T-helper 22 cell (primary cell): ENCODE measurements around the gene PLEKHG4B.

ENCODE experiments used
- DNase-seq: peaks from one replicate; pipeline ENCODE4 v3.0.0-alpha.2; 2020; ENCODE audit warnings: low read depth

The PLEKHG4B gene

GRCh38 chr5:76358-77169 is 15.4 kb upstream of the PLEKHG4B start:
- no peak for DNase-seq

GRCh38 chr5:77170-77501 is 14.8 kb upstream of the PLEKHG4B start:
- DNase-seq: no peak

DNA sequence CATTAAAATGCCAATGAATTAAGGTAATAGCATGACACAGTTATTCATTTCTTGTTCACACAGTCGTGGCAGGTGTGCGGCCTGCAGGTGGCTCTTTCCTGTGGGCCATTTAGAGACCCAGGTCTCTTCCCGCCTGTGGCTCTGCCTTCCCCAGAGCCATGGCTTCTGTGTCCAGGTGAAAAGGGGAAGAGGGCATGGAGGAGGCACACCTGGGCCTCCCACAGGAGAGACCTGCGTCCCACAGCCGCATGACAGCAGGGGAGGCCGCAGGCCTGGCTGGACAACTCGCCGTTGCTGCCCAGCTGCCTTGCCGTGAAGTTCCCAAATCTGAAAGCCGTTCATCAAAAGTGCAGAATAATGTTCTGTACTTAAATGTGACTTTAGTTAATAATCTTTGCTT is 14.4 kb upstream of the PLEKHG4B start:
- no peak for DNase-seq

- no peak for DNase-seq
Measured at GRCh38 chr5:77957-78804, 13.8 kb upstream of the PLEKHG4B start.

DNA sequence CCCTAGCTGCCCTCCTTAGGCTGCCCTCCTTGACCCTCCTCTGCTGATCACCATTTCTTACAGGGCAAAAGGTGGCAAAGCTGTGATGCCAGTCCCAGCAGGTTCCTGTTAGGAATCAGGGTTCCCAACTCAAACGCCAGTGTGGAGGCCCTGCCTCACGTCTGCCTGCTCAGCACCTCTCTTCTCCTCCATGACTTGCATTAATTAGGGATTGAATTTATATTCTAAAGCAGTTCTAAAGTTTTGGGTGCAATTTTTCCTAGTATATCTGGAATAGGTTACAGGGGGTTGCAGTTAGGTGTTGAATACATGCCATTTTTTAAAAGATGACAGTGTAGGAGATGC is 13.2 kb upstream of the PLEKHG4B start:
- no peak for DNase-seq

DNA sequence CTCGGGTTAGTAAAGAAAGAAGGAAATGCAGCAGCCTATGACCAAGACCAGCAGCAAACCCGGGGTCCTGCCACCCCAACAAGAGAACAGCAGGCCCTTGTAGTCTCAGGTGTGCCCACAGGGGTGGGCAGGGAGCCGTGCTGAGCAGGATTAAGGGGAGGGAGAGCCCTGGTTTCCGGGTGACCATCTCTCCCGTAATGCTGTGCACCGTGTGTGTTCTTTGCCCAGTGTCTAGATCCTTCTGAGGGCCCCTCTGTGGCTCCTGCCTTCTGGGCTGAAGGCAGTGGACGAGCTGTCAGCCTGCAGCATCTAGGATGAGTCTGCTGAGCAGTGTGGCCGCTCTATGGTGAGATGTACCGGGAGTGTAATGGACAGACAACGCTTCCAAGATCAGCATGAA is 12.7 kb upstream of the PLEKHG4B start:
- DNase-seq: no peak

DNA sequence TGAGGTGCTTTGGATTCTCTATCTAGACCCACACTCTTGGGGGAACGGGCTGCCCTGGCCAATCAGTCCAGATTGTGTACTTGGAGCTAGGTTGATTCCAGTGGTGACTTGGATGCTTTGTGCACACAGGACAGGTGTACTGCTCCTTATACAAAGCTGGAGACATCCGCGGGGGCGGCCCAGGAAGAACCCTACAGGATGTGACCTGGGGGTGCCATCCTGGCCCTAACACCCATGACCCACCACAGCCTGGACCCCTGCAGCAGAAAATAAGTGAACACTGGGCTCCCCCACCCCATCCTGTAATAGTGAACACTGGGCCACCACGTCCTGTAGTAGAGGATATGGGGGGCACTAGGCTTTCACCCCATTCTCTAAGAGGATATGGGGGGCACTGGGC is 12.1 kb upstream of the PLEKHG4B start:
- no peak for DNase-seq

- DNase-seq: no peak
Measured at GRCh38 chr5:81391-82021, 10.5 kb upstream of the PLEKHG4B start.

DNA sequence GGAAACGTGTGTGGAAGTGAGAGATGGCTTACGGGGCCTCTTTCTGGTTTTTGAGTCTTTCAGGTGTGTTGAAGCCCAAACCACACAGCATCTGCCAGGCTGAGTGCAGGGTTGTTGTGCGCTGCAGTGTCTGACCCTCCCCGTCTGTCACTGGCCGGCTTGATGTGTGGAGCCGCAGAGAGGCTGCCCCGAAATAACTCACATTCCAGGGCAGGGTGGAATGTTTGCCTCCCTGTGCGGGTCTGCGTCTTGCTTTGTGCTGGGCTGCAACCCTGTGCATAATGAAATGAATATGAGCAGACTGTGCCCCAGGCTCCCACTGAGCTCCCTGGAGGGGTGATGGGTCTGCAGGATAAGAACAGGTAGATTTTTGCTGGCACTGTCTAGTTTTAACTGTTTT is 9.9 kb upstream of the PLEKHG4B start:
- no peak for DNase-seq

DNA sequence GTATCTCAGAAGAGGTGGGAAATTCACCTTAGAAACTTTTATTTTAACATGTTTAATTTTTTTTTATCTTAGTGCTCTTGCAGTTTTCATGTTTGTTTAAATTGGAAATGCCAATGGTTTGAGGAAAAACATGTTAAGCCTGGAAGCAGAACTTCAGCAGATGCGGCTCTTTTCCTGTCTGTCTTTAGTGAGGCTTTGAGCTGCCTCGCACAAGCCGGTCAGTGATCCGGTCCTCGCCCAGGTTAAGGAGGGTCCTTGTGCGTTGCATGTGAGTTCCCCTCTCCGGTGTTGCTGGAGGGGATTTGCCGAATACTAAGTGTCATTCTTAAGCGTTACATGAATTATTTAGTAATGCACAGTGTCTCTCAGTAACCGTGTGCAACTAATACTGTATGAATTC is 9.4 kb upstream of the PLEKHG4B start:
- no peak for DNase-seq

DNA sequence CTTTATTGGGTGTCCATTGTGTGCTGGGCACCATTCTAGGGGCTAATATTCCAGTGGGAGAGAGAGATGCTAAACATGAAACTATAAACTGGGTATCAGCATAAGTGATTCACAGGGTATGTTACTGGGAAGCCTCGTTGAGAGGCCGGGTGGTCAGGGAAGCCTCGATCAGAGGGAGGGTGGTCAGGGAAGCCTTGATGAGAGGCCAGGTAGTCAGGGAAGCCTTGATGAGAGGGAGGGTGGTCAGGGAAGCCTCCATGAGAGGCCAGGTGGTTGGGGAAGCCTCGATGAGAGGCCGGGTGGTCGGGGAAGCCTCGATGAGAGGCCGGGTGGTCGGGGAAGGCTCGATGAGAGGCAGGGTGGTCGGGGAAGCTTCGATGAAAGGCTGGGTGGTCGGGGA is 8.9 kb upstream of the PLEKHG4B start:
- DNase-seq: no peak

DNA sequence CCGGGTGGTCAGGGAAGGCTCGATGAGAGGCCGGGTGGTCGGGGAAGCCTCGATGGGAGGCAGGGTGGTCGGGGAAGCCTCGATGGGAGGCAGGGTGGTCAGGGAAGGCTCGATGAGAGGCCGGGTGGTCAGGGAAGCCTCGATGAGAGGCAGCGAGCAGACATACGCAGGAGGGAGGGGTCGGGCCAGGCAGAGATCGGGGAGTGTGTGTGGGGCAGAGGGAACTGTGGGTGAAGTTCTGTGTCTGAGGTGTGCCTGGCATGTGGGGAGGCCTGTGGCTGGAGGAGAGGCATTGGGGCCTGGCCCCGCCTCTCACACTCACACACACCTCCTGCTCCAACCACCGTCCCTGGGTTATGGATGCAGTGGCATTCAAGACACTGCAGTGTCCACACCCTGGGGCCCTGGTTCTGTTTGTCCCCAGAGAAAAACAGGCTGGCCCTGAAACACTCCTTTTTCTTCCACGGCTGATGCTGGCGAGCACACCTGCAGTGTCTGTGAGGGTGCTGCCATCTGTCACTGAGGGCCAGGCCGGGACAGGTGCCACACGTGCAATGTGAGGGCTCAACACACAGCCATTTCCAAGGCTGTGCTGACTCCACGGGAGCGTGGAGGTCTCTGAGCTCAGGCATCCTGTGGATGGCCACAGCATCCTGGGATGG is 6.5 kb upstream of the PLEKHG4B start:
- no peak for DNase-seq

DNA sequence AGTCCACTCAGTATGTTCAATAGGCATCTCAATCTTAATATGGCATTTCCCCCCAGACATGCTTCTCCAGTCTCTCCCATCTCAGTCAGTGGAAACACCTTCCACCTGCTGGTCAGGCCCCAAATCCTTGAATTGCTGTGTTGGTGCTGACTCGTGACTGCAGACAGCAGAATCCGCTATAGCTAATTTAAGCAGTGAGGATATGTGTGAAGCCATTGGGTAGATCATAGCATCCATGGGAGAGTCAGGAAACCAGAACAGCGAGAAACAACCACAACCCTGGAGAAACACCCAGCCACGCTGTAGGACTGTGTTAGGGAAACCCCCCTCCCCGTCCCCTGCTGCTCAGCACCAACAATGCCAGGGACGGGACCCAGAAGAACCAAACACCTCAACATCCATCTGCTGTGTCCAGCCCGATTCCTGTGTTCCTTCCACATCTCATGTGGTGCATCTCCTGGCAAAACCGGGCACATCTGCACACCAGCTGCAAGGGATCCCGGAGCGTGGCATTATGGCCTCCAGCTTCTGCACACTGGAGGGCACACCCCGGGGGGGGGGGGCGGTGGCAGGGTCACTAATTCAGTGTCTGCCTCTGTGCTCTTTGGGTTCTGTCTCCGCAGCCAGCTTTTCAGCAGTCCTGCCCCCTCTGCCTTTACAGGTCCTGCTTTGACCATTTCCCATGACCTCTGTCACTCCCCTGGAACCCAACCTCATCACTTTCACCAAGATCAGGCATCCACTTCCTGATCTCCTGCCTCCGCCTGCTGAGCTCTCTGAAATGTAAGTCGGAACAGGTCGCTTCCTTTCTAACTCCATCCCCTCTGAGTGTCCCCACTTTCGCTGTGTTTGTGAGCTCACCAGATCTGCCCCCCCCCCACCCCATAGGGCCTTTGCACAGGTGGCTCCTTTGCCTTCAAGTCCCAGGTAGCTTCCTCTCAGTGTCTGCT is 2.4 kb upstream of the PLEKHG4B start:
- no peak for DNase-seq

GRCh38 chr5:90590-91547 is 1.1 kb upstream of the PLEKHG4B start:
- DNase-seq: no peak

GRCh38 chr5:92401-93220 is 643 bp downstream of the PLEKHG4B start:
- DNase-seq: no peak

DNA sequence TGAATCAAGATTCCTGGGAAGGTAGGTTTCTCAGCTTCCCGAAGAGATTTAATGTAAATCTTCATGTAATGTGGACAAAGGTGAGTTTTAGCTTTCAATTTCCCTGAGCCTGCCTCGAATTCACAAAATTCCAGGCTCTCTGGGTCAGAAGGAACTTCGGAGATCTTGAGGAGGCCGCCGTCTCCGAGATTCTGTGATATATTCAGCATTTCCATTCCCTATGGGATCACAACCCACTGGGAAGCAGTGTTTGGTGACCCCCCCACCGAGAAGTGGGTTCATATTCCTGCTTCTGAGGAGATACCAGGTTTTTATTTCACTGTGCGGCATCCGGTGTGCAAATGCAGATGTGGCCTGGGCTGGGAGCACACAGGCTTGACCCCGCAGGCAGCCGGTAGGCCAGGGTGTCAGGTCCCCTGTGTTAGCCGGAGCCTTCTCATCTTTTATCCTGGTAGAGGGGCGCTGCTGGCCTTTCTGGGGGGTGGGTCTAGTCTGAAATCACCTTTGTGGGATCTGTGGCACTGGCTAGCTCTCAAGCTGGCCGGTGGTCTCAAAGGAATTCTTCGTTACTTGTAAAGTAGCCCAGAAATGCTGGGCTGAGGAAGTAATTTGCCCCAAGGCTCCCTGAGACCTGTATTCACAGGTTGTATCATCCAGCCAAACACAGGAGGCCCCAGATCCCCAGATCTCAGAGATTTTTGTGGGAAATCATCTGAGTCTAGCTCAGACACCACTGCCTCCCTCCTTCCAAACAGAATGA is 1.4 kb downstream of the PLEKHG4B start:
- DNase-seq: no peak

- no peak for DNase-seq
Measured at GRCh38 chr5:94113-94892, 2.3 kb downstream of the PLEKHG4B start.
